Mammary epithelial cell (primary cell): ENCODE results near the gene ERC1.

Source experiments
- EZH2 ChIP-seq: IDR thresholded peaks from 2 replicates; pipeline ENCODE4 v1.6.1; 2012; ENCODE audit warnings: low read length, inconsistent platforms, borderline replicate concordance
- TF ChIP-seq, protein P1 (sequence below), 2 donors: IDR thresholded peaks in 1 of 2; conservative IDR thresholded peaks in 1 of 2; 2 replicates each; pipeline ENCODE4 v1.5.1; 2011 to 2012; ENCODE audit warnings: inconsistent platforms in 2 of 2, low read length in 2 of 2, mild to moderate bottlenecking in 2 of 2, control low read depth in 1 of 2, low read depth in 1 of 2; ENCODE audit not compliant: insufficient read depth in 1 of 2; ENCODE audit errors: extremely low read depth in 1 of 2

DNA sequence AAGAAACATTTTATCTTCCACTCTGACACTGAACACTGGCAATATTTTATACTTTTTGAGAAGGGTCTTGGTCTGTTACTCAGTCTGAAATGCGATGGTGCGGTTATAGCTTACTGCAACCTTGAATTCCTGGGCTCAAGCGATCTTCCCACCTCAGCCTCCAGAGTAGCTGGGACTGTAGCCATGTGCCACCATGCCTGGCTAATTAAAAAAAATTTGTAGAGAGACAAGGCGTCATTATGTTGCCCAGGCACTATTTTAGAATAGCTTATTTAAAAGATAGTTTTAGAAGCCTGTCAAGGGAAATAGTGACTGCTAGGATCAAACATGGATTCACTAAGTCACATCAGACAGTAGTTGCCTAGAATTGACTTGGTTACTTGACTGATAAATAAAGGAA lies 5.9 kb downstream of the ERC1 start:
- TF ChIP-seq, protein P1, sequence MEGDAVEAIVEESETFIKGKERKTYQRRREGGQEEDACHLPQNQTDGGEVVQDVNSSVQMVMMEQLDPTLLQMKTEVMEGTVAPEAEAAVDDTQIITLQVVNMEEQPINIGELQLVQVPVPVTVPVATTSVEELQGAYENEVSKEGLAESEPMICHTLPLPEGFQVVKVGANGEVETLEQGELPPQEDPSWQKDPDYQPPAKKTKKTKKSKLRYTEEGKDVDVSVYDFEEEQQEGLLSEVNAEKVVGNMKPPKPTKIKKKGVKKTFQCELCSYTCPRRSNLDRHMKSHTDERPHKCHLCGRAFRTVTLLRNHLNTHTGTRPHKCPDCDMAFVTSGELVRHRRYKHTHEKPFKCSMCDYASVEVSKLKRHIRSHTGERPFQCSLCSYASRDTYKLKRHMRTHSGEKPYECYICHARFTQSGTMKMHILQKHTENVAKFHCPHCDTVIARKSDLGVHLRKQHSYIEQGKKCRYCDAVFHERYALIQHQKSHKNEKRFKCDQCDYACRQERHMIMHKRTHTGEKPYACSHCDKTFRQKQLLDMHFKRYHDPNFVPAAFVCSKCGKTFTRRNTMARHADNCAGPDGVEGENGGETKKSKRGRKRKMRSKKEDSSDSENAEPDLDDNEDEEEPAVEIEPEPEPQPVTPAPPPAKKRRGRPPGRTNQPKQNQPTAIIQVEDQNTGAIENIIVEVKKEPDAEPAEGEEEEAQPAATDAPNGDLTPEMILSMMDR (conservative IDR thresholded peaks at IDR 0.05 in 1 of 2, IDR thresholded peaks at IDR 0.05 in 1 of 2; ENCODE audit: extremely low read depth in 1 of 2, insufficient read depth in 1 of 2, low read depth in 1 of 2, low read length in 2 of 2): no peak
- TF ChIP-seq EZH2: no peak
